Measurements from ENCODE around the gene CD200R1L.
A peak's percentile ranks its signal among the peaks of the same experiment; 100 is the strongest.

The CD200R1L gene

DNA sequence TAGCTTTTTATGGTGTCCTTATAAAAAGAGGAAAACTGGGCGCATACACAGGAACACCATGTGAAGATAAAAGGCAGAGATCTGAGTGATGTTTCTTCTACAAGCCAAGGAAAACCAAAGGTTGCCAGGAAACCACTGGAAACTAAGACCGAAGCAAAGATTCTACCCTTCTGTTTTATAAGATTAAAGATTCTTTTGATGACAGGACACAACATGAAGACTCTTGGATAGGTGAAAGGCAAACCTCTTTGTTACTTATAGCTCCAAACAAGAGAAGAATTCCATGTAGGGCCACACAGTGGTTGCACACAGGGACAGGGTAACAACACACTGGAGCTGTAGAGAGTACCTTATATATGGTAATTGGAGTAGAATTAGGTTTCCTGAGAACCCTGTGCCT is at the start of gene CD200R1L:
Gene CD200R1L (minus strand): TSS at position 101 of the 400 bp plus-strand sequence. CDS start 17,497 bp downstream, outside the sequence.
- no peaks in the 10 kb centered on the region for H3F3A ChIP-seq (ENCODE audit: low read depth)
- H2AFZ ChIP-seq (ENCODE audit: low read length): no peak within 1 kb of the TSS
- peaks cover 18% of the 10 kb centered on the region for H3K4me1 ChIP-seq (ENCODE audit: insufficient read depth, low read length, poor library complexity, severe bottlenecking)
- no peak within 1 kb of the TSS for H3K4me3 ChIP-seq (ENCODE audit: low read length, poor library complexity, severe bottlenecking)
- H3K4me2 ChIP-seq (ENCODE audit: low read depth, low read length, poor library complexity, severe bottlenecking): peak within 1 kb of the TSS; percentile 40
- H4K20me1 ChIP-seq (ENCODE audit: insufficient read depth, low read length, poor library complexity, severe bottlenecking): no peaks in the 10 kb centered on the region
- TF ChIP-seq, protein P1, sequence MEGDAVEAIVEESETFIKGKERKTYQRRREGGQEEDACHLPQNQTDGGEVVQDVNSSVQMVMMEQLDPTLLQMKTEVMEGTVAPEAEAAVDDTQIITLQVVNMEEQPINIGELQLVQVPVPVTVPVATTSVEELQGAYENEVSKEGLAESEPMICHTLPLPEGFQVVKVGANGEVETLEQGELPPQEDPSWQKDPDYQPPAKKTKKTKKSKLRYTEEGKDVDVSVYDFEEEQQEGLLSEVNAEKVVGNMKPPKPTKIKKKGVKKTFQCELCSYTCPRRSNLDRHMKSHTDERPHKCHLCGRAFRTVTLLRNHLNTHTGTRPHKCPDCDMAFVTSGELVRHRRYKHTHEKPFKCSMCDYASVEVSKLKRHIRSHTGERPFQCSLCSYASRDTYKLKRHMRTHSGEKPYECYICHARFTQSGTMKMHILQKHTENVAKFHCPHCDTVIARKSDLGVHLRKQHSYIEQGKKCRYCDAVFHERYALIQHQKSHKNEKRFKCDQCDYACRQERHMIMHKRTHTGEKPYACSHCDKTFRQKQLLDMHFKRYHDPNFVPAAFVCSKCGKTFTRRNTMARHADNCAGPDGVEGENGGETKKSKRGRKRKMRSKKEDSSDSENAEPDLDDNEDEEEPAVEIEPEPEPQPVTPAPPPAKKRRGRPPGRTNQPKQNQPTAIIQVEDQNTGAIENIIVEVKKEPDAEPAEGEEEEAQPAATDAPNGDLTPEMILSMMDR (conservative IDR thresholded peaks at IDR 0.05; ENCODE audit: low read length): no peak
- TF ChIP-seq EZH2phosphoT487 (IDR thresholded peaks at IDR 0.05; ENCODE audit: borderline replicate concordance): no peak
- peaks cover 16% of the 10 kb centered on the region; the same call in 1 of the 2 replicates for H3K9me3 ChIP-seq (ENCODE audit: insufficient read depth, low read depth, low read length)
- H3K79me2 ChIP-seq (ENCODE audit: insufficient read depth, low read length): no peaks in the 10 kb centered on the region
- H3K27me3 ChIP-seq (ENCODE audit: insufficient read depth, low read length, poor library complexity, severe bottlenecking): peaks cover 7% of the 10 kb centered on the region
- H3K9ac ChIP-seq (ENCODE audit: low read depth, low read length, poor library complexity, severe bottlenecking): no peak within 1 kb of the TSS
- no peaks in the 10 kb centered on the region for H3K9me2 ChIP-seq (replicated peaks; ENCODE audit: low read depth, low read length)
- H3K36me3 ChIP-seq (ENCODE audit: insufficient read depth, low read length): no peaks in the 10 kb centered on the region

- Histone ChIP-seq H4K20me1 (ENCODE audit: insufficient read depth, low read length, poor library complexity, severe bottlenecking) (no peaks in the 10 kb centered on the region), H3K27me3 (ENCODE audit: insufficient read depth, low read length, poor library complexity, severe bottlenecking) (no peaks in the 10 kb centered on the region), H3K9me2 (replicated peaks; ENCODE audit: low read depth, low read length) (no peaks in the 10 kb centered on the region), H3K9me3 (ENCODE audit: insufficient read depth, low read depth, low read length) (peaks cover 4% of the 10 kb centered on the region; the same call in 1 of the 2 replicates), H3K4me1 (ENCODE audit: insufficient read depth, low read length, poor library complexity, severe bottlenecking) (no peaks in the 10 kb centered on the region), H3F3A (ENCODE audit: low read depth) (no peaks in the 10 kb centered on the region), H3K79me2 (ENCODE audit: insufficient read depth, low read length) (no peaks in the 10 kb centered on the region), H3K36me3 (ENCODE audit: insufficient read depth, low read length) (no peaks in the 10 kb centered on the region), H2AFZ (ENCODE audit: low read length) (no peak overlapping the region), H3K4me2 (ENCODE audit: low read depth, low read length, poor library complexity, severe bottlenecking) (no peak overlapping the region), H3K4me3 (ENCODE audit: low read length, poor library complexity, severe bottlenecking) (no peak overlapping the region), H3K9ac (ENCODE audit: low read depth, low read length, poor library complexity, severe bottlenecking) (no peak overlapping the region)
- TF ChIP-seq EZH2phosphoT487 (IDR thresholded peaks at IDR 0.05; ENCODE audit: borderline replicate concordance): no peak
- TF ChIP-seq, protein P1 (conservative IDR thresholded peaks at IDR 0.05; ENCODE audit: low read length): no peak
These were observed 47.6 kb upstream of the CD200R1L start for GRCh38 chr3:112894258-112894657.

DNA sequence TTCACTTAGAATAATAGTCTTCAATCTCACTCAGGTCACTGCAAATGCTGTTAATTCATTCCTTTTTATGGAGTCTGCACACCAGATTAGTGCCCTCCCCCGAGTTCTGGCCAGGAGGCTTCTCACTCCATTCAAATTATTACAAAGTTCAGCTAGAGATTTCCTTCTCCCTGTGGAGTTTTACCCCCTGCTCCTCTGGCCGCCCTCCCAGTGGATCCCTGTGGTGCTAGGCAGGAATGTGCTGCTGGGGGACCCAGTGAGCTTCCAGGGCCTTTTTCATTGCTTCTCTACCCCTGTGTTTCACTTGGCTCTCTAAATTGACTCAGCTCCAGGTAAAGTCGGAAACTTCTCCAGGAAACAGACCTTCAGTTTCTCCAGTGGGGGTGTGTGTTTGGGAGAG is 42.7 kb upstream of the CD200R1L start:
- no peak for TF ChIP-seq EZH2phosphoT487 (IDR thresholded peaks at IDR 0.05; ENCODE audit: borderline replicate concordance)
- TF ChIP-seq, protein P1 (conservative IDR thresholded peaks at IDR 0.05; ENCODE audit: low read length): no peak
- H3K27me3 ChIP-seq (ENCODE audit: insufficient read depth, low read length, poor library complexity, severe bottlenecking): no peaks in the 10 kb centered on the region
- no peaks in the 10 kb centered on the region for H3K4me1 ChIP-seq (ENCODE audit: insufficient read depth, low read length, poor library complexity, severe bottlenecking)
- no peaks in the 10 kb centered on the region for H3K79me2 ChIP-seq (ENCODE audit: insufficient read depth, low read length)
- H3F3A ChIP-seq (ENCODE audit: low read depth): no peaks in the 10 kb centered on the region
- peaks cover 4% of the 10 kb centered on the region; the same call in 1 of the 2 replicates for H3K9me3 ChIP-seq (ENCODE audit: insufficient read depth, low read depth, low read length)
- no peak overlapping the region for H3K9ac ChIP-seq (ENCODE audit: low read depth, low read length, poor library complexity, severe bottlenecking)
- no peaks in the 10 kb centered on the region for H3K9me2 ChIP-seq (replicated peaks; ENCODE audit: low read depth, low read length)
- H3K36me3 ChIP-seq (ENCODE audit: insufficient read depth, low read length): no peaks in the 10 kb centered on the region
- no peak overlapping the region for H2AFZ ChIP-seq (ENCODE audit: low read length)
- H3K4me3 ChIP-seq (ENCODE audit: low read length, poor library complexity, severe bottlenecking): no peak overlapping the region
- no peak overlapping the region for H3K4me2 ChIP-seq (ENCODE audit: low read depth, low read length, poor library complexity, severe bottlenecking)
- no peaks in the 10 kb centered on the region for H4K20me1 ChIP-seq (ENCODE audit: insufficient read depth, low read length, poor library complexity, severe bottlenecking)

Data from Loucy (cell line).